NCI-H226 (cell line): ENCODE results near the gene FMNL2.

Source experiments
- DNase-seq: peaks from one replicate; pipeline ENCODE4 v3.0.0-alpha.2; 2015

FMNL2 gene

DNA sequence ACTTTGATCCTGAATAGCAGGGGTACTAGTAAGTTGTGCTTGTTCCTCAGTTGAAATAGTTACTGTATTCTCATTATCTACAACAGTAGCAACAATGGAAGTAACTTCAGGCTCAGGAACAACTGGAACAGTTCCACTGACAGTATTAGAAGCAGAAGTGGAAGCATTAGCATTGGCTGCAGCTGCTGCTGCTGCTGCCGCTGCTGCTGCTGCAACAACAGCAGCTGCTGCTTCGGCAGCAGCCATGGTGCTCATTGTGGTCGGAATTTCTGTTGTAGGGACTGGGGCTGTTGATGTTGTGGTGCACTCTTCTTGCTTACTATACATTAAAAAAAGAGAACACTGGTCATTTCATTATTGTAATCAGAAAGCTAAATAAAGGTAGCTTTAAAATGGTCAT is 341.5 kb downstream of the FMNL2 start:
- no peak for DNase-seq

DNA sequence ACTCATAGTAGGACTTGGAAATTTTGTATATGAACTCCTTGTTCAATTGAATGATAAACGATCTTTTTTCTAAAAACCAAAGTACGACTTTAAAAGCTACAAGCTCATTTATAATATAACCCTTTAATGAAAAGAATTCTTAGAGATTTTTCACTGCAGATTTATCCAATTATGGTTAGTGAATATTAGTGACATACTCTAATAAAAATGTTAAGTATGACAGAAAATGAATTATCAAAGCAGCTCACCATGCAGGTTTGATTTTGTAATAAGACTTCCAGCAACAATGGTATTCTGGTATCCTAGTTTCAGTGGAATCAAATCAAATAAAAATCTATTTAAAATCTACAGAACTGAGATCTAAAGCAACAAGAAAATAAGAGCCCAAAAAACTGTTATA is 343.8 kb downstream of the FMNL2 start:
- no peak for DNase-seq

DNA sequence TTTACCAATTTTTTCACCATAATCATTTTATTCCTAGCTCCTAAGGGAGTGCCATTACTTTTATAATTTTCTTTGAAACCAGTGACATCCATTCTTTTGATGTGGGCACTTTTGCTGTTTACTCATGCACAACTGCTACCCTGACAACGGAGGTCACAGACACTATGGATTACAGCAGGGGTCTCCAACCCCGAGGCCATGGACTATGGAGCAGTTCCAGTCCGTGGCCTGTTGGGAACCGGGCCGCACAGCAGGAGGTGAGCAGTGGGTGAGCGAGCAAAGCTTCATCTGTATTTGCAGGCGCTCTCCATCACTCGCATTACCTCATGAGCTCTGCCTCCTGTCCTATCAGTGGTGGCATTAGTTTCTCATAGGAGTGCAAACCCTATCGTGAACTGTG is 347.7 kb downstream of the FMNL2 start:
- no peak for DNase-seq

DNA sequence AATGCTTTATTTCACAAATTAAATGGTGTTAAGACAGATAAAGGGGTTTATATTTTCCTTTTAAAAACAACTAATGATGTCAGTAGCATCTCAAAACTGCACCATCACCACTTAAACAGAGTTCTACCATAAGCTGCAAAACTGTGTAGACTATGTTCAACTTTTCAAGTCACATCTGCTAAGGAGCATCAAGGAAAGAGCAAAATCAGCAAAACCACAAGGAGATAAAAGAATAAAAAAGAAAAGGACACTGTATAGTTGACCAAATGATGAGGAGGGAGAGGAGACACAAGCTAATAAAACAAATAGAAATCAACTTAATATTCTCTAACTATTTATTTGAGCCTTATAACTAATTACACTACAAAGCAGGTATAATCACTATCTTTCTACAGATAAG is 348.4 kb downstream of the FMNL2 start:
- no peak for DNase-seq

DNA sequence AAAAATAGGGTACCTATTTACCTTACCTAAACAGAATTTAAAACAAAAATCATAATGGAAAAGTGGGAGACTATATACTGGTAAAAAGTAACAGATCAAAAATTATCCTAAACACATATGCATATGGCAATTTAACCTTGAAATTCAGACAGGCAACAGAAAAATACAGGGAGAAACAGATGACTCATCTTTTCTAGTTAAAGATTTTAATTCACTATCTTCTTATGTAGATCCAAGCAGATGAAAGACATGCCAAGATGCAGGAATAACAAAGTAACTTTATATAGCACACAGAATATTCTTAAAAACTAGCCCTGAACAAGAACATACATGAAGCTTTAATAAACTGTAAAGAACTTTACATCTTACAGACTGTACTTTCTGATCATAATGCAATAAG is 351.3 kb downstream of the FMNL2 start:
- no peak for DNase-seq

DNA sequence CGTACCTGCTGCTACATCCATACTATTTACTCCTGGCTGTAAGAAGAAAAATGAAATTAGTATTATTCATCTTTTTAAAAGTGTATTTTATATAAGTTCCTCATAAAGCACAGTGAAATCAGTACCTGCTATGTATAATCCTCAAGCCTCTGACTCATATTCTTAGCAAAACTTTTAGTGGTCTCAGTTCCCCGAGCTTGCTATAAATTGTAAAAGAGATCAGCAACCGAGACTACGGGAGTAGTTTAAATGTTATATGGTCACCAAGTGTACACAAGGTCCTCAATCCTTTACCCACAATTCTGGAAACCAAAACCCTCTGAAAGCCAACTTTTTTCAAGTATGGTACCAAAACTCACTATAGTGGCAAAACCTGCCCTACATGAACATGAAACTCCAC is 358.1 kb downstream of the FMNL2 start:
- DNase-seq = no peak

DNA sequence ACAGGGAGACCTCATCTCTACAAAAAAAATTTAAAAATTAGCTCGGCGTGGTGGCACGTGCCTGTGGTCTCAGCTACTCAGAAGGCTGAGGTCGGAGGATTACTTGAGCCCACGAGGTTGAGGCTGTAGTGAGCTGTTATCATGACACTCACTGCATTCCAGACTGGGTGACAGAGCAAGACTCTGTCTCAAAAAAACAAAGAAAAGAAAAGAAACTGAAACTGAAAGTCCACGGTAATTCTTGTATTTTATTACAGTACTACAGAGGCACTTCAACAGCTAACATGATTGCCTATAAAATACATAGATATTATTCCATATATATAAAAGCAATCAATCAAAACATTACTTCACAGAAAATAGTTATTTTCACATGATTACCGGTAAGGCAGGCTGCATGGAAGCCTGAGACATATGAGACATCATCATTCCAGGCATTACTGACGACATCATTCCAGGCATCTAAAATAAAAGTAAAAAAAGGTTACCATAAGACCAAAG is 359.2 kb downstream of the FMNL2 start:
- peak; percentile 78 for DNase-seq

DNA sequence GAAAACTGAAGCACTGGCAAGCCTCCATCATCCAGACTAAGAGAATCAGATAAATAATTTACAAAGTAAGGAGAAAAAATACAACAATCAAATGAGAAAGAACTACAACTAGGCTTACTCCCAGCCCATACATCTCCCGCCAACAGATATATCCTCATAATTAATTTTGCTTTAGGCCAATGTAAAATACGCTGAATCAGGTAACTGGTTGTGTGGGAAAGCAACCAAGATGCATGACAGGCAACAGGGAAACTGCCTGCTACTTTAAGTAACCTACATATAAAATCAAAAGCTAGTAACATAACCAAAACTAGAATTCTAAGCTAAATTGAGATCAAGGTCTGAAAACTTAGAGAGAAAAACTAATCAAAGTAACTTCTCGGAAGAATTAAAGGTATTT is 360.8 kb downstream of the FMNL2 start:
- DNase-seq = no peak

DNA sequence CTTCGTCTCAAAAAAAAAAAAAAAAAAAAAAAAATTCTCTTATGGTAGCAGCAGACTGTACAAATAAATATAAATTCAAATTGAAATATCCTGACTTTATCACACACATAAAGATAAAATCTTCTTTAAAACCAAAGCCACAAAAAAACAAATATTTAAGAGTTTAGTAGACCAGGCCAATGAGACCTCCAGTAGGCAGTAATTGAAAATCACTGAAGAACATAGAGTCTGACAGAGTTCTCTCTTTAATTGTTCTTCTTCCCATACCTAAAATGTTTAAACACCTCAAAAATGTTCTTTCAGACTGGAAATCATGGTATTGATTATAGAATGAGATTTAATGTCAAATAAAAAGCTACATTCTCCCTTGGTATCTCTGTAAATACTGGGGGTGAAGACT is 361.5 kb downstream of the FMNL2 start:
- no peak for DNase-seq
